Fibroblast of skin of back (primary cell): ENCODE measurements around the gene RNF183.
A peak's percentile ranks its signal among the peaks of the same experiment; 100 is the strongest.
"Not testable (repeated sequence)": the region's sequence is repeated elsewhere in the genome, so short reads cannot be mapped to it uniquely, and the experiment has no call there.

ENCODE experiments used
- DNase-seq: peaks from one replicate; pipeline ENCODE4 v3.0.0-alpha.2; 2013

Gene RNF183

GRCh38 chr9:113315231-113315630, 12.1 kb upstream of the RNF183 start:
- DNase-seq = no peak

DNA sequence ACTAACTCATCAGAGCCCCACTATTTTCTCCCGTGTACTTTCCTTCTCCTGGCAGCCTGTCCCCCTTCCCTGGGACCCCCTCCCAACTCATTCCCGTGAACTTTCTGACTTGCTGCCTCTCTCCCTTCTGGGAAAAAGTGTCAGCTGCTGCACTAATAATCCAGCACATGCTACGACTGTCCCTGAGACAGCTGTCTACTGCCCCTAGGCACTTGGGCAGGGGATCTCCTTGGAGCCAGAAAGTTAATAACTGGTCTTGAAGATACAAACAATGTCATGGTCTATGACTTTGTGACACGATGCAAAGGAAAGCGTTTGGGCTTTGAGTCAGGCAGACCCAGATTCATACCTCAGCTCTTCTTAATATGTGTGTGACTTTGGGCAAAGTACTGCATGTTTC, 10.1 kb upstream of the RNF183 start:
- no peak for DNase-seq

DNA sequence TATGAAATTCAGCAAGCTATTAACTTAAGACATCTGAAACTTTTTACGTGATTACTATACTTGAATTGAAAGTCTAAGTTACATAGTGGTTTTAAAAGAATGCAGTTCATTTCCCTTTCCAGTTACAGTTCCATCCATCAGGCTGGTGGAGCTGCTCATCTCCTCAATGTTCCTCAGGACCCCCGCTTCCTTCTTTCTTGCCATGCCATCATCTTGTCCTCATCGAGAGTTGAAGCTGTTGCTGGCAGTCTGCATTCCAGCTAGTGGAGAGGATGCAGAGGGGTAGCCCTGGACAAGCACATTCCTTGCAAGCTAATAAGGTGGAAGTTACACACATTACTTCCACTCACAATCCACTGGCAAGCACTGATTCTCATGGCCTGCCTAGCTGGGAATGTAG, 8.8 kb upstream of the RNF183 start:
- DNase-seq = no peak

DNA sequence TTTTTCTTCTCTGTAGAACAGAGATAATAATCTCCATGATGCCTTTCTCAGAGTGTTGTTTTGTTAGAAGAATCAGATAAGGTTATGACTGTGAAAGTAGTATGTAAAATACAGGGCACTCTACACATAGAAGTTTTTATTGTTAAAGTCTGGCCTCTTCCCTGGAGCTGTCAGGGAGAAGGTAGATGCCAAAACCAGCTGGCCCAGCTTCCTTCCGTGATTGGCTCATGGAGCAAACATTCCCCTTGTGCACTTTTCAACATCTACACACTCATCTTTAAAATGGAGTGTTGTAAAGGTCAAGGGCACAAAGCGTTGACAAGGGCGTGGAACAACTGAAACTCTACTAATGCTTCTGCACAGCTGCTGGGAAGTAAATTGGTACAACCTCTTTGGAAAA, 7.4 kb upstream of the RNF183 start:
- no peak for DNase-seq

- peak; percentile 48 for DNase-seq
Observed at GRCh38 chr9:113309204-113309813, 6.1 kb upstream of the RNF183 start.

DNA sequence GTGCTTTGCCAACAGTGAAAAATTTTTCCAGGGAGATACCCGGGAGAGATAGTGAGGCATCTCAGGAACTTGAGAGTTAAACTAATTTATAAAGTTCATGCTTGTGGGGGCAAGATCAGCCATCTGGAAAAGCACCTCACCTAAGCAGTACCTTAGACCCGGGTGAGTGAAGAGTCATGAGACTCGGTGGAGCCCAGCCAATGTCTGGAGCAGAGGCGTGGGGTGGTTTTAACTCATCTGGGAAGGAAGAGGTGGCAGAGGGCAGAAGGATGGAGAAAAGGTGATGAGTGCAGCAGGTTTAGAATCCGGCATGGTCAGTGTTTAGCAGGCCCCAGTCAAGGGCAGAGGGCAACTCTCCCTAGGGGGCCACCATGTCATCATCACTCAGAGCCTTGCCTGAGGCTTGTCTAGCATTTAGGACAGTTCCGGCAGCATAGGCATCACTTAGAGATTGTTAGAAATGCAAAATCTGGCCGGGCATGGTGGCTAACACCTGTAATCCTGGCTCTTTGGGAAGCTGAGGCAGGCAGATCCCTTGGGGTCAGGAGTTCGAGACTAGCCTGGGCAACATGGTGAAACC, 4.3 kb upstream of the RNF183 start:
- no peak for DNase-seq

DNA sequence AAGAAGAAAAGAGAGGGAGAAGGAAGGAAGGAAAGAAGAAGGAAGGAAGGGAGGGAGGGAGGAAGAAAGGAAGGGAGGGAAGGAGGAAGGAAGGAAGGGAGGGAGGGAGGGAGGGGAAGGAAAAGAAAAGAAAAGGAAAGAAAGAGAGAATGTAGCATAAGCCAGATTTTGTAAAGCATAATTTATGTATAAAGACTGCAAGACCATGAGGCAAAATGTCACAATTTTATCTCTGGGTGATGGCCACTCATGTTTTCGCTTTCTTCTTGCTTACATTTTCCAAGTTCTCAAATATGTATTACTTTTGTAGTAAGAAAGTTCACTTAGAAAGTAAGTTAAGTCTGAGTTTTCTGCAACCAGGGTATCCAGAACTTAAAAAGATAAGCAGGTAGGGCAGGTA, 3.4 kb upstream of the RNF183 start:
- DNase-seq = no peak

DNA sequence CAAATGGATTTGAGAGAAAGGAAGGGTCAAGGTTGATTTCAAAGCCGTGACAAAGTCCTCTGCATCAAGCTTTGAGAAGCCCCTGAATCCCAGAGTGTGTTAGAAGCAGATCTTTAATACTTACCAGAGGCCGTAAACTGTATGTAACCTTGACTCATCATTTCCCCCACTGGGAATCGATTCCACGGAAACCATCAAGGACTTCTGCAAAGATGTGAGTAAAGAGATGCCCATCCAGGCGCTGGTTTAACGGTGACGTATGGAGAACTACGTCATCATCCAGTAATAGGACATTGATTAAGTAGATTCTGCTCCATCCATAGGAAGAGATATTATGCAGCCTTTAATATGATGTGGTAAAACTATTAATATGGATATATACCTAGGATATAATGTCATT, 1.6 kb downstream of the RNF183 start:
- no peak for DNase-seq

DNA sequence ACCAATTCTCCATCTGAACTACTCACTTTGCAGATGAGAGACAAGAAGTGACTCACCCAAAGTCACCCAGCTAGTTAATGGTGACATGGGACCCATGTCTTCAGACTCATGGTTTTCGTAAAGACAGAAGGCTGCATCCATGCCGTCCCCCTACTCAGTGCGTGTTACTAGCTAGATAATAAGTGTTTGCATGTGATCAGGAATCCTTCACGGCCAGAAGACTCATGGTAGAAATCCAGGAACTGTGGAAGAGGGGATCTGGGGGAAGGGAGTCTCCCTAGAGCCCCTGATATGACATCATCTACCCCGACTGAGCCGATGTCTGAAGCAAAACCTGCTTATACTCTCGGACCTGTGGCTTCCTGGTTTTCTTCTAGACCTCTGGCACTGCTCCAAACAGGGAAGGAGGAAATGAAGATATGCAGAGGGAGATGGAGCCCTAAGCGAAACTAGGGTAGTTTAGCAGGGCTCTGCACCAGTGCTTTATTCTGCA, 3.3 kb downstream of the RNF183 start:
- DNase-seq = peak; percentile 17

DNA sequence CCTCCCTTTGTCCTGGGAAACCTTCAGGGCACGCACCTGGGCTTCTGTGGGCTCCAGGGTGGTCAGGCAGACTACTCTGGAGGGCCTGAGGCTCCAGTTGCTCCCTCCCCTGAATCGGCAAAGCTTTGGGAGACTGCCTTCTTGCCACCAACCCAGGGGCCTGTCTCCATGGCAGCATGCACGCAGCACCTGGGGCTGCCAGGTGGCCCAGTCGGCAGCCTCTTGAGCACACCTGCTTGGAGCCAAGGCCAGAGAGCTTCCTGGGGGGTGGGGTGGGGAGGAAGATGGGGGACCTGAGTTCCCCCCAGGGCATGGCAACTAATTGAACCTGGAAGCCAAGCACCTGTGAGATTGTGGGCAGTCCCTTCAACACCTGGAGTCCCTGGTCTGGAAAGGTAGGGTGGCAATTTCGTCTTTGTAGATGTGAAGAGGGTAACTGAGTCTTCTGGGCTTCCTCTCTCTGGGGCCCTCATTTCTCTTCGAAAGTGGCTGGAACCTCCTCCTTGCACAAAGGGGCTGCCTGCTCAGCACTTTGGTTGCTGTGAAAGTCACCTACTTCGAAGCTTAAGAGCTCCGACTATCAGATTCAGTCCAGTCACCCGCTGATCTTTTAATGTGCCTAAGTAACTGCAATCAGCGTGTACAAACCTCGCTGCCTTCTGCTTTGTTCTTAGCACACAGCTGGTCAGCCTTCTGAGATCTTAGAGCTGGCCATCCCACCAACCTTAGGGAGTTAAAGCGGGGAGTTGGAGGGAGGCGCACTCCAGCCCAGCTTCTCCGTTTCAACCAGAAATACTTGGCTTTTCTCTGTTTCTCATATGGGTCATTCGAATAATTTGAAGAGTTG, 4.0 kb downstream of the RNF183 start:
- DNase-seq = no peak

- DNase-seq = no peak
Observed at GRCh38 chr9:113298311-113298710, 4.9 kb downstream of the RNF183 start.

DNA sequence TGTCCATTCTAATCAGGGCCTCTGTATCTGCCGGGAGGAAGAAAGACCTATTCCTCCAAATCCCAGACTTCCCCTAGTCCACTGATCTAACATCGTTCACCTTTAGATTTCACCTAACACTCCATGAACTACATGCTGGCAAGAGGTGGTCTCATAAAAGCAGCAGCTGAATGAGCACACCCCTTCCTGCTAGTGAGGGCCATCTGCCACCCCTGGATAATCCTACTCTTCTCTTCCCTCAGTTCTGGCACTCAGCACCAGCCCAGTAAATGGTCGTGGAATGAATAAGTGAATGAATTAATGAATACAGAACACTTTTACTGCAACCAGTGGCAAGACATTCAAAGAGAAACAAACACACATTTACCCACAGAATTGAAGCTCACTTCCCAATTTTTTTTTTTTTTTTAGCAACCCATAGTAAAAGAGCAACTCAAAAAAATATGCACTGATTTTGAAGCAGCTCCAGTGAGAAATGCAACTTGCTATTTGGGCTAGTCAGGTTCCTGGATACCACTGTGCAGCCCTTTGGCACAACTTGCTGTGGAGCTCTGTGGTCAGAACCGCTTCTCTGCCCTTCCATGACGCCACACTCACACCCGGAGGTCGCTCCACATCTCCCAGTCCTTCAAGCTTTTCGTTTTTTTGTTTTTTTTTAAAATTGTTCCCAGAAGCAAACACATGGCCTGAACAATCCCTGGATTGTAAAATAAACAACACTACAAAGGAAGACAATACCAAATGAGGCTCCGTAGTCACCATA, 6.2 kb downstream of the RNF183 start:
- no peak for DNase-seq

DNA sequence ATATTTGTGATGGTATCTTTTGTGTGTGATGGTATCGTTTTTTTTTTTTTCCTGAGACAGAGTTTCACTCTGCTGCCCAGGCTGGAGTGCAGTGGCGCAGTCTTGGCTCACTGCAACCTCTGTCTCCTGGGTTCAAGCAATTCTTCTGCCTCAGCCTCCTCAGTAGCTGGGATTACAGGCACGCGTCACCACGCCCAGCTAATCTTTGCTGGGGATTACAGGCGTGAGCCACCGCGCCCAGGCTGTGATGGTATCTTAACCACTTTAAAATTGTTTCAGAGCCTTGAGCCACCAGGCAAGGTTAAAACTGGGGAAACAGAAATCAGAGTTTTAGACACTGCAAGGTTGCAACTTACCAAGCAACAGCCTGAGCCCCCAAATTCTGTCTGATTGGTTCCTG, 6.9 kb downstream of the RNF183 start:
- not testable (repeated sequence) for DNase-seq

DNA sequence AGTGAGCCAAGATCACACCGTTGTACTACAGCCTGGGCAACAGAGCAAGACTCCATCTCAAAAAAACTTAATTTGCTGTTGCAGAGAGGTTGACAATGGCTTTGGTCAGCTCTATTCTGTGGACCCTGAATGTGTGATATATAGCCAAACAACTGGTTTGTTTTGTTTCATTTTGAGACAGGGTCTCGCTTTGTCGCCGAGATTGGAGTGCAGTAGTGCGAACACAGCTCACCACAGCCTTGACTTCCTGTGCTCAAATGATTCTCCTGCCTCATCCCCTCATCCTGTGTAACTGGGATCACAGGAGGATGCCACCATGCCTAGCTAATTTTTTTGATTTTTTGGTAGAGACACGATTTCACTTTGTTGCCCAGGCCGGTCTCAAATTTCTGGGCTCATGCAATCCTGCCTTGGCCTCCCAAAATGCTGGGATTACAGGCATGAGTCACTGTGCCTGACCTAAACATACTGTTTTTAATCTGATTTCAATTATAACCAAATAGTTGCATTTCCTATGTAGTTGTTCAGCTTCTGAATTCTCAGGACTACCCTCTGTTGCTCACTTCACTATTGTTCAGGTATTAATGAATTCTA, 9.8 kb downstream of the RNF183 start:
- DNase-seq = peak; percentile 21

DNA sequence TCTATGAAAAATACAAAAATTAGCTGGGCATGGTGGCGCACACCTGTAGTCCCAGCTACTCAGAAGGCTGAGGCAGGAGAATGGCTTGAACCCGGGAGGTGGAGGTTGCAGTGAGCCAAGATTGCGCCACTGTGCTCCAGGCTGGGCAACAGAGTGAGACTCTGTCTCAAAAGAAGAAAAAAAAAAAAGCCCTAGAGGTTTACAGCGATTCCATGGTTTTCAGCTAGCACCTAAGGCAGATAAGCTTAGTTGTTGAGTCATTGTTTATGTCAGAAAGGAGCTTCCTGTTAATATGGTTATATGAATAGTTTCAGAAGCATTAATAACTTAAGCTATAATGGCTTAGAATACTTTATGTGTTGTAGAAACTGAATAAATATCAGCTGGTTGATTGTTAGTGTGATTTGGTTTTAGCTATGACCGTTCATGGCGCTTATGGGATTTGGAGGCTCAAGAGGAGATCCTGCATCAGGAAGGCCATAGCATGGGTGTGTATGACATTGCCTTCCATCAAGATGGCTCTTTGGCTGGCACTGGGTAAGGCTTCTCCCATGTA, 13.0 kb downstream of the RNF183 start:
- no peak for DNase-seq

DNA sequence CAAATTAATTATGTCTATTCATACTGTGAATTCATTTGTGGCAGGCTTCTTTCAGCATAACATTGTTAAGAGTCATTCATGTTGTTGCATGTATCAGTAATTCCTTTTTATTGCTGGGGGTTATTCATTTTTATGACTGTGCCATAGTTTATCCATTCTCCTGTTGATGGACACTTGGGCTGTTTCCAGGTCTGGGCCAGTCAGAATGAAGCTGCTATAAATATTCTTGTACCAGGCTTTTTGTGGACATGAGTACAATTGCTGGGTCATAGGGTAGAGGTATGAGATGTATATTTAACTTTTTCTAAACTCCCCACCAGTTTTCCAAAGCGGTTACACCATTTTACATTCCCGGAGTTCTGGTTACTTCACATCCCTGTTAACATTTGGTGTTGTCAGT, 14.1 kb downstream of the RNF183 start:
- no peak for DNase-seq

DNA sequence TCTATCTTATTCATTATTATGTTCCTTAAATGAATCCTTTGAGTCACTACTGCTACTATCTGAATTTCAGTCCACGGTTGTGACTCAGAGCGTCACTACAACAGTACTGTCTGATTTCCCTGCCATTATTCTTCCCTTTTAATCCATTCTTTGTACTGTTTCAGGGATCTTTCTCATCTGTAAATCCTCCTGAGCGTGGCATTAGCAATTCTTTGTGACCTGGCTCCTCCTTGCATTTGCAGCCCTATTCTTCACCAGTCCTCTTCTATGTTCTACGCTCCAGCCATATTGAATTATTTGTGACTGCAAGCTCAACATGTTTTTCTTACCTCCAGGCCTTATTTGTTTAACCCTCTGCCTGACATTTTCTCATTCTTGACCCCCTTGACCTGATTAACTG, 21.8 kb downstream of the RNF183 start:
- no peak for DNase-seq

GRCh38 chr9:113278840-113279239, 24.3 kb downstream of the RNF183 start:
- DNase-seq = no peak

- DNase-seq = peak; percentile 99
Observed at GRCh38 chr9:113275157-113276131, 27.7 kb downstream of the RNF183 start, which contains the start of the genes CDC26 and PRPF4. CDC26 (minus strand) TSS chr9:113275572; CDS start chr9:113272507, 3,065 bp downstream. PRPF4 (plus strand) TSS chr9:113275658; CDS start chr9:113275744, 86 bp downstream.

DNA sequence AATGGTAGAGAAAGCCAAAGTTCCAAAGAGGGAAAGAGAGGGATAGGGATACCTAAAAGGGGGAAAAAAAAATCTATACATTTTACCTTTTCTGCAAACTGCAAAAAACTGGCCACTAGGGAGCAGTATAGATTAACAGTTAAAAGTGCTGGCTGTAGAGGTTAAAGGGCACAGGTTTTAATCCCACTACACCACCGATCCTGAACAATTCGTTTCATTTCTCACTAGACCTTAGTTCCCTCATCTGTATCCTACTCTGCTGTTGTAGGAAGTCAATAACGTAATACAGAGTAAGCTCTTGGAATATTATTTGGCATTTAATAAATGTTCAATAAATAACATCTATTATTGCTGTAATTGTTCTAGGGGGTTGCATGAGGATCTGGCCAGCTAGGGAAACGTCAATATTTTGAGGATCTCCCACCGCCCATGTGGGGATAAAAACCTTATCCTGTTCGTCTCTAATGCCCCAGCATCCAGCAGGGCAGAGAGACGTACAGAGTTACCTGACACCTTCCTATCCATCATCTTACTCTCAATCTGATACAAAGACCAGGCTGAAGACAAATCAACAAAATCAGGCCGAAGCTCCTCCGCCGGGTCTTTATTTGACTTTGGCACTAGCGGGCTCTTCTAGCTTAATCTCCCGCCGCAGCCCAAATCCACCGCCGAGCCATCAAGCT, 28.6 kb downstream of the RNF183 start:
- DNase-seq = peak; percentile 62
